NCI-H2107 (cell line): ENCODE data around the gene TMEM115.
A peak's percentile ranks its signal among the peaks of the same experiment; 100 is the strongest.

ENCODE experiments used
- DNase-seq: peaks from one replicate; lab custom pipeline; 2025; lab: John Stamatoyannopoulos, UW

The TMEM115 gene

GRCh38 chr3:50378024-50378423 lies 18.7 kb upstream of the TMEM115 start:
- no peak for DNase-seq

- no peak for DNase-seq
Observed at GRCh38 chr3:50375258-50375931, 16.1 kb upstream of the TMEM115 start.

GRCh38 chr3:50374363-50375257 lies 15.3 kb upstream of the TMEM115 start:
- no peak for DNase-seq

- no peak for DNase-seq
Observed at GRCh38 chr3:50373146-50374051, 14.1 kb upstream of the TMEM115 start.

GRCh38 chr3:50372349-50372748 lies 13.0 kb upstream of the TMEM115 start:
- no peak for DNase-seq

GRCh38 chr3:50371133-50371685 lies 11.9 kb upstream of the TMEM115 start:
- DNase-seq, result no peak

GRCh38 chr3:50370594-50370993 lies 11.3 kb upstream of the TMEM115 start:
- peak; percentile 63 for DNase-seq

GRCh38 chr3:50369012-50369670 lies 9.8 kb upstream of the TMEM115 start:
- no peak for DNase-seq

GRCh38 chr3:50365842-50366220 lies 6.5 kb upstream of the TMEM115 start:
- DNase-seq, result no peak

GRCh38 chr3:50365080-50365841 lies 5.9 kb upstream of the TMEM115 start:
- DNase-seq, result no peak

GRCh38 chr3:50364573-50365079 lies 5.3 kb upstream of the TMEM115 start:
- DNase-seq, result no peak

- DNase-seq, result no peak
Observed at GRCh38 chr3:50359760-50360110, 414 bp upstream of the TMEM115 start.

GRCh38 chr3:50358355-50358910 lies 888 bp downstream of the TMEM115 start:
- no peak for DNase-seq

- no peak for DNase-seq
Observed at GRCh38 chr3:50357481-50357880, 1.8 kb downstream of the TMEM115 start.

GRCh38 chr3:50356553-50356952 lies 2.8 kb downstream of the TMEM115 start:
- DNase-seq, result no peak

- DNase-seq, result no peak
Observed at GRCh38 chr3:50355829-50356552, 3.3 kb downstream of the TMEM115 start.

GRCh38 chr3:50354850-50355249 lies 4.5 kb downstream of the TMEM115 start:
- no peak for DNase-seq

GRCh38 chr3:50354186-50354764 lies 5.0 kb downstream of the TMEM115 start:
- no peak for DNase-seq
